ENCODE results near the gene TSEN54.

- TF ChIP-seq EZH2 (IDR thresholded peaks at IDR 0.05) (no peak), POLR2AphosphoS5 (IDR thresholded peaks at IDR 0.05; ENCODE audit: borderline replicate concordance, low read depth, low read length) (no peak), FOXP2 (optimal IDR thresholded peaks at IDR 0.05; ENCODE audit: control extremely low read depth, extremely low read length, insufficient read depth) (no peak)
Measured at GRCh38 chr17:75494326-75494877, 21.9 kb upstream of the TSEN54 start.

Measured in SK-N-MC (cell line).